ENCODE results near the gene DTYMK. TPM values are rescaled to one million over a fixed set of nuclear protein-coding genes. Genes with fewer than 3 reads are reported as not detected.
"Not testable (repeated sequence)": the region's sequence is repeated elsewhere in the genome, so short reads cannot be mapped to it uniquely, and the experiment has no call there.

Gene DTYMK
- total RNA-seq, 3 donors from 2014 or later (not counting 1 experiment from before 2014, with no cell fraction given): 15.4 to 17.5 (median 15.6) TPM

DNA sequence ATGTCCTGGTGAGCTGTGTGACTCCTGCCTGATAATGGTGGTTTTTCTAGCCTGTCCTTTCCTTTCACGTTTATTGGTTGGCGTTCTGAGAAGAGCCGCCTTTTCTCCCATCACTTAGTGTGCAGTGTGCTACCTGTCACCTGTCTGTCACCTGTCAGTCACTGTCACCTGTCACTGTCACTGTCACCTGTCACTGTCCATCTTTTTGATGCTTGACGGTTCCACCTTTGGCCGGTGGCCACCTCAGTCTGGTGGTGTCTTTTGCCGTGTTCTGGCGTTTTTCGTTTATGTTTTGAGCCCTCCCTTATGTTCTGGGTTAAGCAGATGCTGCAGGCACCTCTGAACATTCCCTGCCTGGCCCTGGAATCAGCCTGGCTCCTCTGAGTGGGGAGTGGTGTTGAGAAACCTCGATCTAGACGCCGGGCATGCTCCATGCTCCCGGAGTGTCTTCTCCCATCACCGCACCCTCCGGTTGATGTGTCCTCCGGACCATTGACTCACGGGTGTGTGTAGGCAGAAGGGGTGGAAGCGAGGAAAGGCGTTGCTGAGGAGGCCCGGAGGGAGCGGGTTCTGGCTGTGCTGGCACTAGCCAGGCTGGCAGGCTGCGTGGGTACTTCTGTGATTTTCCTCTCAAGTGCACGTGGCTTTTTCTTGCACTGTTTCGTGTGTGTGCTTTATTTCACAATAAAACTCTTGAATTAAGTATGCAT, 20.7 kb downstream of the DTYMK start:
- Mint-ChIP-seq H3K4me3 (no peak overlapping the region), H3K9me3 (no peaks in the 10 kb centered on the region), H3K36me3 (no peaks in the 10 kb centered on the region), H3K4me1 (peaks cover 6 to 9% of the 10 kb centered on the region in 2 donors), H3K27ac (peak overlapping the region in 1 of 2 donors; percentile 81), H3K27me3 (ENCODE audit: low read depth in 2 of 2) (no peaks in the 10 kb centered on the region)
- intact Hi-C loops (cut with micrococcal nuclease): no loop called here
- 95% methylated on average over 23 of the region's 23 CpGs for WGBS (ENCODE audit: insufficient coverage)
- peaks cover 31% of the 10 kb centered on the region for H3K36me3 ChIP-seq (ENCODE audit: control insufficient read depth, insufficient read depth, low read length)
- no peak overlapping the region for H3K27ac ChIP-seq (ENCODE audit: low read length)
- no peaks in the 10 kb centered on the region for H3K9me3 ChIP-seq (ENCODE audit: control insufficient read depth, insufficient read depth, low read length)
- H3K27me3 ChIP-seq (ENCODE audit: control insufficient read depth, insufficient read depth, low read length): no peaks in the 10 kb centered on the region
- ATAC-seq: no peak
- H3K4me3 ChIP-seq (ENCODE audit: low read length): no peak overlapping the region
- H3K4me1 ChIP-seq (ENCODE audit: control insufficient read depth, insufficient read depth, low read length): peaks cover 5% of the 10 kb centered on the region
- DNase-seq: no peak
- TF ChIP-seq, protein P1, sequence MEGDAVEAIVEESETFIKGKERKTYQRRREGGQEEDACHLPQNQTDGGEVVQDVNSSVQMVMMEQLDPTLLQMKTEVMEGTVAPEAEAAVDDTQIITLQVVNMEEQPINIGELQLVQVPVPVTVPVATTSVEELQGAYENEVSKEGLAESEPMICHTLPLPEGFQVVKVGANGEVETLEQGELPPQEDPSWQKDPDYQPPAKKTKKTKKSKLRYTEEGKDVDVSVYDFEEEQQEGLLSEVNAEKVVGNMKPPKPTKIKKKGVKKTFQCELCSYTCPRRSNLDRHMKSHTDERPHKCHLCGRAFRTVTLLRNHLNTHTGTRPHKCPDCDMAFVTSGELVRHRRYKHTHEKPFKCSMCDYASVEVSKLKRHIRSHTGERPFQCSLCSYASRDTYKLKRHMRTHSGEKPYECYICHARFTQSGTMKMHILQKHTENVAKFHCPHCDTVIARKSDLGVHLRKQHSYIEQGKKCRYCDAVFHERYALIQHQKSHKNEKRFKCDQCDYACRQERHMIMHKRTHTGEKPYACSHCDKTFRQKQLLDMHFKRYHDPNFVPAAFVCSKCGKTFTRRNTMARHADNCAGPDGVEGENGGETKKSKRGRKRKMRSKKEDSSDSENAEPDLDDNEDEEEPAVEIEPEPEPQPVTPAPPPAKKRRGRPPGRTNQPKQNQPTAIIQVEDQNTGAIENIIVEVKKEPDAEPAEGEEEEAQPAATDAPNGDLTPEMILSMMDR (IDR thresholded peaks at IDR 0.05): no peak

DNA sequence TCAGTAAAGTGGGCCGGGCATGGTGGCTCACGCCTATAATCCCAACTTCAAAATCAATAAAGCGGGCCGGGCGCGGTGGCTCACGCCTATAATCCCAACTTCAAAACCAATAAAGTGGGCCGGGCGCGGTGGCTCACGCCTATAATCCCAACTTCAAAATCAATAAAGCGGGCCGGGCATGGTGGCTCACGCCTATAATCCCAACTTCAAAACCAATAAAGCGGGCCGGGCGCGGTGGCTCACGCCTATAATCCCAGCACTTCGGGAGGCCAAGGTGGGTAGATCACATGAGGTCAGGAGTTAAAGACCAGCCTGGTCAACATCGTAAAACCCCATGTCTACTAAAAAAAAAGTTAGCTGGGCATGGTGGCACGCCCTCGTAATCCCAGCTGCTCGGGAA, 23.9 kb downstream of the DTYMK start:
- DNase-seq; H3K27ac Mint-ChIP-seq; H3K4me1 ChIP-seq (ENCODE audit: control insufficient read depth, insufficient read depth, low read length); H3K27ac ChIP-seq (ENCODE audit: low read length); H3K4me3 ChIP-seq (ENCODE audit: low read length); H3K9me3 ChIP-seq (ENCODE audit: control insufficient read depth, insufficient read depth, low read length); H3K4me3 Mint-ChIP-seq; H3K27me3 Mint-ChIP-seq (ENCODE audit: low read depth in 2 of 2); H3K9me3 Mint-ChIP-seq; H3K27me3 ChIP-seq (ENCODE audit: control insufficient read depth, insufficient read depth, low read length); intact Hi-C loops (cut with micrococcal nuclease); ATAC-seq; H3K36me3 Mint-ChIP-seq; H3K4me1 Mint-ChIP-seq: not testable (repeated sequence)
- 97% methylated on average over 24 of the region's 24 CpGs for WGBS (ENCODE audit: insufficient coverage)
- peaks cover 29% of the 10 kb centered on the region for H3K36me3 ChIP-seq (ENCODE audit: control insufficient read depth, insufficient read depth, low read length)

DNA sequence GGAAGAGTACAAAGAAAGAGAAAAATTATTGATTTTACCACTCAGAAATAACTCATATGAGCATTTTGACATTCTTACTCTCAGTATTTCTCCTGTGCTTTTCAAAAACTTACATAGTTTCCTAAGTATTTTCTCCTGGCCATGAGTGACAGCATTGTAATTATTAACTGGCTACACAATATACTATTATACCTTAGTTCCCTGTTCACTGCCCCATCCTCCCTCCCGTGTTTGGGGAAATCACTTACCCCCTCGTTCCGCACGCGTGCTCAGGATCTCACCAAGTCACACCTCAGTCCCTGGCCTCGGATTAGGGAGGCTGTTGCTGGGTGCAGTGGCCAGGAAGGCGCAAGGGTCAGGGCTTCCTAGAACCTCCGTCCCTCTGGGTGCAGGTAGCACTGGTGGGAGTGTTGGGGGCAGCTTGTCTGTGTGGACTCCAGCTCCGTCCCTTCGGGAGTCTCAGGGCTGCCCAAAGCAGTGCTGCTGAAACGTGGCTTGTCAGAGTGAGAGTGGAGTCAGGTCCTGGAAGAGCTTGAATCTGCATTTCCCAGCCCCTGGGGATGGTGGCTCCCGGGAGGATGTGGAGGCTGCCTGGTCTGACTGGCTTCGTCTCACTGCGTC, 25.9 kb downstream of the DTYMK start:
- peaks cover 6 to 7% of the 10 kb centered on the region in 2 donors for H3K4me1 Mint-ChIP-seq
- Histone ChIP-seq H3K27ac (ENCODE audit: low read length) (no peak overlapping the region), H3K4me3 (ENCODE audit: low read length) (no peak overlapping the region), H3K27me3 (ENCODE audit: control insufficient read depth, insufficient read depth, low read length) (no peaks in the 10 kb centered on the region), H3K9me3 (ENCODE audit: control insufficient read depth, insufficient read depth, low read length) (no peaks in the 10 kb centered on the region), H3K4me1 (ENCODE audit: control insufficient read depth, insufficient read depth, low read length) (peaks cover 5% of the 10 kb centered on the region), H3K36me3 (ENCODE audit: control insufficient read depth, insufficient read depth, low read length) (peaks cover 34% of the 10 kb centered on the region)
- WGBS (ENCODE audit: insufficient coverage): 98% methylated on average over 14 of the region's 14 CpGs
- TF ChIP-seq, protein P1 (IDR thresholded peaks at IDR 0.05): no peak
- DNase-seq (no peak), ATAC-seq (no peak)
- H3K36me3 Mint-ChIP-seq: no peaks in the 10 kb centered on the region
- no peaks in the 10 kb centered on the region for H3K9me3 Mint-ChIP-seq
- intact Hi-C loops (cut with micrococcal nuclease): no loop called here
- no peak overlapping the region for H3K4me3 Mint-ChIP-seq
- no peaks in the 10 kb centered on the region for H3K27me3 Mint-ChIP-seq (ENCODE audit: low read depth in 2 of 2)
- no peak overlapping the region for H3K27ac Mint-ChIP-seq

DNA sequence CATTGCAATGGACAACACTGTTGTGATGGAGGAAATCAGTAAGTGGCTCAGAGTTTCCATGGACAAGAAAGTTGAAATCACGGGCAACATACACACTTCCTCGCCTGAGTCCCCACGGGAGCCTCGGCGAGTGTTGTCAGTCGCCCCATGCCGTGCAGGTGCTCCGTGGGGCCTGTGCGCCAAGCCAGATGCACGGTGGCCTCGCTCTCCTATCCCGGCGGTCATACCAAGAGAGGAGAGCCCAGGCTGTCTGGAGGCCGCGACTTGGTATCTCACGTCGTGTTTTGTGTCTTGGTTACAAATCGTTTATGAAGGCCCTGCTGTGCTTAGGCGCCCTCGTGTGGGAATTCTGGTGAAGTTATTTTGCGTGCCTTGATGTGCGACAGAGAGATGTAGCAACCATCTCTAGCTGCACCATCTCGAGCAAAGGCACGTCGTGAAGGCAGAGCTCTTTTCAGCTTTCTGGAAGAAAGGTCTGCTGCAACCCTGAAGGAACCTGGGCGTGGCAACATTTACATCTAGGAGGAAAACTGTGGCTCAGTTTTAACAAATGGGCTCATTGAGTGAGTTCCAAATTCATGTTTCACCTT, 27.4 kb downstream of the DTYMK start:
- no peak overlapping the region for H3K4me3 Mint-ChIP-seq
- no peaks in the 10 kb centered on the region for H3K4me1 ChIP-seq (ENCODE audit: control insufficient read depth, insufficient read depth, low read length)
- H3K9me3 Mint-ChIP-seq: no peaks in the 10 kb centered on the region
- H3K4me3 ChIP-seq (ENCODE audit: low read length): no peak overlapping the region
- TF ChIP-seq, protein P1 (IDR thresholded peaks at IDR 0.05): no peak
- H3K27ac ChIP-seq (ENCODE audit: low read length): no peak overlapping the region
- ATAC-seq: peak in 1 of 3 donors; percentile 14
- no peaks in the 10 kb centered on the region for H3K36me3 Mint-ChIP-seq
- DNase-seq: peak in 1 of 2 donors; percentile 58
- intact Hi-C loops (cut with micrococcal nuclease): no loop called here
- 82% methylated on average over 26 of the region's 26 CpGs for WGBS (ENCODE audit: insufficient coverage)
- H3K36me3 ChIP-seq (ENCODE audit: control insufficient read depth, insufficient read depth, low read length): peaks cover 48% of the 10 kb centered on the region
- H3K27ac Mint-ChIP-seq: no peak overlapping the region
- no peaks in the 10 kb centered on the region for H3K4me1 Mint-ChIP-seq
- H3K9me3 ChIP-seq (ENCODE audit: control insufficient read depth, insufficient read depth, low read length): no peaks in the 10 kb centered on the region
- no peaks in the 10 kb centered on the region for H3K27me3 Mint-ChIP-seq (ENCODE audit: low read depth in 2 of 2)
- no peaks in the 10 kb centered on the region for H3K27me3 ChIP-seq (ENCODE audit: control insufficient read depth, insufficient read depth, low read length)

Data from natural killer cell (primary cell).